GM21381 (cell line): ENCODE measurements around the gene PHOSPHO2.
"Not testable (repeated sequence)": the region's sequence is repeated elsewhere in the genome, so short reads cannot be mapped to it uniquely, and the experiment has no call there.

ENCODE experiments used
- ATAC-seq: cut with Tn5 transposase; IDR thresholded peaks from one replicate; pipeline ENCODE4 v1.9.1; 2021; ENCODE audit warnings: mild to moderate bottlenecking, moderate library complexity; ENCODE audit not compliant: unreplicated experiment

Gene PHOSPHO2

GRCh38 chr2:169683425-169684134 lies 10.7 kb upstream of the PHOSPHO2 start:
- ATAC-seq: no peak

GRCh38 chr2:169684135-169684565 lies 10.1 kb upstream of the PHOSPHO2 start:
- no peak for ATAC-seq

- not testable (repeated sequence) for ATAC-seq
Observed at GRCh38 chr2:169684712-169685111, 9.6 kb upstream of the PHOSPHO2 start.

- ATAC-seq: not testable (repeated sequence)
Observed at GRCh38 chr2:169686825-169687224, 7.4 kb upstream of the PHOSPHO2 start.

GRCh38 chr2:169687943-169688342 lies 6.3 kb upstream of the PHOSPHO2 start:
- not testable (repeated sequence) for ATAC-seq

GRCh38 chr2:169690958-169691357 lies 3.3 kb upstream of the PHOSPHO2 start:
- ATAC-seq: no peak

GRCh38 chr2:169692718-169693117 lies 1.6 kb upstream of the PHOSPHO2 start:
- no peak for ATAC-seq

- no peak for ATAC-seq
Observed at GRCh38 chr2:169693360-169693759, 909 bp upstream of the PHOSPHO2 start.

- ATAC-seq: no peak
Observed at GRCh38 chr2:169694894-169695260, 608 bp downstream of the PHOSPHO2 start.

- no peak for ATAC-seq
Observed at GRCh38 chr2:169696381-169696780, 2.1 kb downstream of the PHOSPHO2 start.

- not testable (repeated sequence) for ATAC-seq
Observed at GRCh38 chr2:169699173-169699572, 4.9 kb downstream of the PHOSPHO2 start.

- ATAC-seq: no peak
Observed at GRCh38 chr2:169702996-169703395, 8.7 kb downstream of the PHOSPHO2 start.

- no peak for ATAC-seq
Observed at GRCh38 chr2:169704160-169704708, 10.0 kb downstream of the PHOSPHO2 start.

- ATAC-seq: no peak
Observed at GRCh38 chr2:169705927-169706326, 11.7 kb downstream of the PHOSPHO2 start.

- no peak for ATAC-seq
Observed at GRCh38 chr2:169707626-169708025, 13.4 kb downstream of the PHOSPHO2 start.

- no peak for ATAC-seq
Observed at GRCh38 chr2:169709331-169709730, 15.1 kb downstream of the PHOSPHO2 start.

GRCh38 chr2:169709981-169710380 lies 15.7 kb downstream of the PHOSPHO2 start:
- no peak for ATAC-seq

GRCh38 chr2:169711751-169712509 lies 17.7 kb downstream of the PHOSPHO2 start:
- no peak for ATAC-seq

- ATAC-seq: no peak
Observed at GRCh38 chr2:169712791-169713227, 18.5 kb downstream of the PHOSPHO2 start.

GRCh38 chr2:169713331-169713730 lies 19.1 kb downstream of the PHOSPHO2 start:
- ATAC-seq: no peak

- ATAC-seq: no peak
Observed at GRCh38 chr2:169714699-169715098, 20.4 kb downstream of the PHOSPHO2 start.
